ENCODE measurements around the gene SLC12A3.

- TF ChIP-seq CTCF (conservative IDR thresholded peaks at IDR 0.05) = no peak; the same call in 1 of the 2 replicates
- no peak for TF ChIP-seq ZFX (IDR thresholded peaks at IDR 0.05)
These were observed 4.7 kb downstream of the SLC12A3 start for GRCh38 chr16:56869513-56870275.

Data from C4-2B (cell line).